Karpas-422 (cell line): ENCODE measurements around the gene ZNF638. TPM values are rescaled to one million over a fixed set of nuclear protein-coding genes. Genes with fewer than 3 reads are reported as not detected.

Experiments
- DNase-seq: peaks from one replicate; pipeline ENCODE4 v3.0.0-alpha.2; 2015
- H2AFZ ChIP-seq: fragments of 200-600 bp; sonication (generic); 2 replicates; pipeline ENCODE4 v1.6.1; 2014; ENCODE audit warnings: antibody characterized with exemption, low read length, mixed read lengths
- H3K27ac ChIP-seq: fragments of 200-600 bp; sonication (generic); 2 replicates; pipeline ENCODE4 v1.5.1; 2014; ENCODE audit warnings: mild to moderate bottlenecking, low read length, moderate library complexity
- H3K27me3 ChIP-seq: fragments of 200-600 bp; sonication (generic); 2 replicates; pipeline ENCODE4 v1.6.1; 2014; ENCODE audit warnings: low read length, mixed read lengths
- H3K36me3 ChIP-seq: fragments of 200-600 bp; sonication (generic); 2 replicates; pipeline ENCODE4 v1.6.1; 2014; ENCODE audit warnings: low read length, mixed read lengths; ENCODE audit not compliant: insufficient read depth
- H3K4me1 ChIP-seq: fragments of 200-600 bp; sonication (generic); 2 replicates; pipeline ENCODE4 v1.6.1; 2014; ENCODE audit warnings: mild to moderate bottlenecking, low read length, mixed read lengths
- H3K4me2 ChIP-seq: fragments of 200-600 bp; sonication (generic); 2 replicates; pipeline ENCODE4 v1.6.1; 2014; ENCODE audit warnings: low read length, low read depth, mild to moderate bottlenecking; ENCODE audit not compliant: poor library complexity, severe bottlenecking
- H3K4me3 ChIP-seq: fragments of 200-600 bp; sonication (generic); 2 replicates; pipeline ENCODE4 v1.5.1; 2014; ENCODE audit warnings: mild to moderate bottlenecking, antibody characterized with exemption, low read length, mixed read lengths
- H3K79me2 ChIP-seq: fragments of 200-600 bp; sonication (generic); 2 replicates; pipeline ENCODE4 v1.6.1; 2014; ENCODE audit warnings: mild to moderate bottlenecking, low read length, mixed read lengths
- H3K9ac ChIP-seq: fragments of 200-600 bp; sonication (generic); 2 replicates; pipeline ENCODE4 v1.6.0; 2014; ENCODE audit warnings: low read length
- H3K9me2 ChIP-seq: fragments of 200-600 bp; sonication (generic), shearing (Covaris generic); replicated peaks from 2 replicates; pipeline ENCODE4 v1.6.0; 2014; ENCODE audit warnings: mild to moderate bottlenecking, low read length, moderate library complexity; ENCODE audit not compliant: insufficient read depth
- H3K9me3 ChIP-seq: fragments of 300-700, 200-600 bp; sonication (generic); 2 replicates; pipeline ENCODE4 v1.6.1; 2014; ENCODE audit warnings: low read length, mixed read lengths
- H4K20me1 ChIP-seq: fragments of 200-600 bp; sonication (generic); 2 replicates; pipeline ENCODE4 v1.6.1; 2014; ENCODE audit warnings: mild to moderate bottlenecking, antibody characterized with exemption, low read length, low read depth; ENCODE audit not compliant: insufficient read depth
- total RNA-seq: library from RNA; depleted of rRNA; stranded (reverse); fragments of >200 nt; shearing (Covaris generic); gene quantifications from 2 replicates; pipeline ENCODE4 v1.2.3, GENCODE V29; 2014; ENCODE audit warnings: low replicate concordance

ZNF638 gene
- total RNA-seq, 1 experiment from 2014 or later = 317 TPM

GRCh38 chr2:71336802-71337201 is 5.2 kb downstream of the ZNF638 start:
- H4K20me1 ChIP-seq = peaks cover 57% of the 10 kb centered on the region
- H2AFZ ChIP-seq = no peak overlapping the region
- no peak overlapping the region for H3K27ac ChIP-seq
- H3K36me3 ChIP-seq = peaks cover 54% of the 10 kb centered on the region
- no peaks in the 10 kb centered on the region for H3K9me2 ChIP-seq
- no peak overlapping the region for H3K4me2 ChIP-seq
- no peak overlapping the region for H3K9ac ChIP-seq
- peaks cover 38% of the 10 kb centered on the region for H3K4me1 ChIP-seq
- H3K4me3 ChIP-seq = no peak overlapping the region
- no peaks in the 10 kb centered on the region for H3K27me3 ChIP-seq
- no peak for DNase-seq
- peaks cover 100% of the 10 kb centered on the region for H3K79me2 ChIP-seq
- H3K9me3 ChIP-seq = no peaks in the 10 kb centered on the region

DNA sequence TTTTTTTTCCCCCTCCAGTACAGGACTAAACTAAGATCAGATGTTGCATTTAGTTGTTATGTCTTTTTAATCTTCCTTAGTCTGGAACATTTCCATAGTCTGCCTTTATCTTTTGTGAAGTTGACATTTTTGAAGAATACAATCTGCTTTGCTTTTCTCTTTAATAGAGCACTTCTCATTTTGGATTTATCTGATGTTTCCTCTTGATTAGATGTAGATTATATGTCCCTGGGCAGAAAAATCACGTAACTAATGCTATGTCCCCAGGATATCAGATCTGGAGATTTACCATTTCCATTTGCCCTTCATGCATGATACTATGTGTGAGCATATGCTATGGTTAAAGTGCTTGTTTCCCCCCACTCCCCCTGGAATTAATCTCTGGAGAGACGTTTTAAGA is 6.2 kb downstream of the ZNF638 start:
- Histone ChIP-seq H3K9me2 (no peaks in the 10 kb centered on the region), H3K4me2 (no peak overlapping the region), H3K9me3 (no peaks in the 10 kb centered on the region), H3K79me2 (peaks cover 100% of the 10 kb centered on the region), H2AFZ (no peak overlapping the region), H3K27ac (no peak overlapping the region), H3K36me3 (peaks cover 54% of the 10 kb centered on the region), H4K20me1 (peaks cover 61% of the 10 kb centered on the region), H3K4me3 (no peak overlapping the region), H3K4me1 (peaks cover 36% of the 10 kb centered on the region), H3K9ac (no peak overlapping the region), H3K27me3 (no peaks in the 10 kb centered on the region)
- no peak for DNase-seq

DNA sequence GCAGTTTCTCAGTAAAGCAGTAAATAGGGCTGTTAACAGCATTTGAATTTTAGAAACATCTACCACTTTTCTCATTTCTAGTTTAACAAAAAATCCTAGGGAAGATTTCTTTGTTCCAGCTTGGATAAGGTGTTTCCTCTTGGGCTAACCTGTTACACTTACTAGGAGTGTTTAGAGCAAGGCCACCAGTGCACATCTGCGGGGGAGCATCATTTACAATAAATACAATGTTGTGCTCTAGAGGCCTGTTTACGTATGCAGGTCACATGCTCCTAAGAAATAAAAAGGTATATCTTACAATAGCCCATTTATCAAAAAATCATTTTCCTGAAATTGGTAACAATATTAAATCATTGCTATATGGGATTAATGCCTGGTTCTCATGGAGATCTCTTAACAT is 8.1 kb downstream of the ZNF638 start:
- Histone ChIP-seq H3K4me1 (peaks cover 21% of the 10 kb centered on the region), H3K4me3 (no peak overlapping the region), H3K9me3 (no peaks in the 10 kb centered on the region), H4K20me1 (peaks cover 68% of the 10 kb centered on the region), H3K27me3 (no peaks in the 10 kb centered on the region), H2AFZ (no peak overlapping the region), H3K9me2 (no peaks in the 10 kb centered on the region), H3K36me3 (peaks cover 48% of the 10 kb centered on the region), H3K27ac (no peak overlapping the region), H3K4me2 (no peak overlapping the region), H3K79me2 (peaks cover 100% of the 10 kb centered on the region), H3K9ac (no peak overlapping the region)
- no peak for DNase-seq

- Histone ChIP-seq H3K36me3 (peaks cover 43% of the 10 kb centered on the region), H3K9ac (no peak overlapping the region), H3K4me2 (no peak overlapping the region), H3K27ac (no peak overlapping the region), H3K9me2 (no peaks in the 10 kb centered on the region), H3K4me1 (peaks cover 21% of the 10 kb centered on the region), H3K27me3 (no peaks in the 10 kb centered on the region), H3K4me3 (no peak overlapping the region), H3K9me3 (no peaks in the 10 kb centered on the region), H4K20me1 (peaks cover 71% of the 10 kb centered on the region), H2AFZ (no peak overlapping the region), H3K79me2 (peaks cover 100% of the 10 kb centered on the region)
- no peak for DNase-seq
Measured at GRCh38 chr2:71340176-71340575, 8.6 kb downstream of the ZNF638 start.

DNA sequence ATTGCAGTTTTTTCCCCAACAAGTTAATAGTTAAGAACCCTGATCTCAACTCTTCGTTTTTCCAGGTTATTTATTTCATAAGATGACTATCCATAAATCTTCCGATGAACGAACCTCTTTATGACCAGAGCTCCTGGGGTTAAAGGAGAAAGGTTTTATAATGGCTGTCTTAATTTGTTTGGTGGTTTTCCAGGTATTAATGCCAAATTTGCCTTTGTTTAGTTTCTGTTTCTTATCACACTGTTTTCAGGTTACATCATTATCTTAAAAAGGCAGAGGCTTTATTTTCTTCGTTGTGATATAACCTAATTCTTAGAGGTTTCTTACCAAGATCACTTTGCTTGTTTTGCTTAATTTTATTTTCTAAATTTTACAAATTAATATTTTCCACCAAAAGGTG is 10.1 kb downstream of the ZNF638 start:
- no peaks in the 10 kb centered on the region for H3K9me3 ChIP-seq
- H4K20me1 ChIP-seq = peaks cover 78% of the 10 kb centered on the region
- H3K4me3 ChIP-seq = no peak overlapping the region

GRCh38 chr2:71346065-71346464 is 14.5 kb downstream of the ZNF638 start:
- H3K27ac ChIP-seq = no peak overlapping the region
- no peaks in the 10 kb centered on the region for H3K4me1 ChIP-seq
- H3K4me2 ChIP-seq = no peak overlapping the region
- peaks cover 85% of the 10 kb centered on the region for H4K20me1 ChIP-seq
- no peaks in the 10 kb centered on the region for H3K9me2 ChIP-seq
- H3K79me2 ChIP-seq = peaks cover 100% of the 10 kb centered on the region
- H3K9me3 ChIP-seq = no peaks in the 10 kb centered on the region
- H3K9ac ChIP-seq = no peak overlapping the region
- no peak overlapping the region for H2AFZ ChIP-seq
- no peaks in the 10 kb centered on the region for H3K27me3 ChIP-seq
- DNase-seq = no peak
- no peak overlapping the region for H3K4me3 ChIP-seq
- H3K36me3 ChIP-seq = peaks cover 43% of the 10 kb centered on the region

More for the DNA sequence above, 10.1 kb downstream of the ZNF638 start:
- Histone ChIP-seq H2AFZ (no peak overlapping the region), H3K79me2 (peaks cover 100% of the 10 kb centered on the region), H3K27me3 (no peaks in the 10 kb centered on the region), H3K9ac (no peak overlapping the region), H3K4me1 (peaks cover 14% of the 10 kb centered on the region), H3K4me2 (no peak overlapping the region), H3K27ac (no peak overlapping the region), H3K9me2 (no peaks in the 10 kb centered on the region), H3K36me3 (peaks cover 34% of the 10 kb centered on the region)
- no peak for DNase-seq

DNA sequence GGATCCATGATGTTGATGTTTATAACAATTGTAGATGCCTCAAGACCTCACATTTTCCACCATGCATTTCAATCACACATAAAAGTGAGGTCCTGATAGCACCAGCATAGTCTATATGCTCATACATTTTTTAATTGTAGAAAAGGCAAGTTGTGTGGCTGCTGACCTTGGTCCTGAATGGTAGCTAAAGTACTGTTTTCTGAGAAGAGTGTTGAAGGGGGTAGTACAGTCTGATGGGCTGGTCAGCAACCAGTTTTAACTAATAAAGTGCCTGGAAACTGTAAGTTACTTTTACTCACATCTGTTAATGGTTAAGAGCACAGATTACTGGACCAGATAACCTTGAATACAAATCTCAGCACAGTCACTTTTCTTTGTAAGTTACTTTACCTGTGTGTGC is 15.9 kb downstream of the ZNF638 start:
- peak; percentile 76 for DNase-seq
- H3K9me3 ChIP-seq = no peaks in the 10 kb centered on the region
- H3K4me3 ChIP-seq = no peak overlapping the region
- no peaks in the 10 kb centered on the region for H3K9me2 ChIP-seq
- no peak overlapping the region for H2AFZ ChIP-seq
- no peaks in the 10 kb centered on the region for H3K4me1 ChIP-seq
- H3K36me3 ChIP-seq = peaks cover 45% of the 10 kb centered on the region
- H3K4me2 ChIP-seq = no peak overlapping the region
- peaks cover 98% of the 10 kb centered on the region for H3K79me2 ChIP-seq
- no peak overlapping the region for H3K27ac ChIP-seq
- no peaks in the 10 kb centered on the region for H3K27me3 ChIP-seq
- peaks cover 84% of the 10 kb centered on the region for H4K20me1 ChIP-seq
- no peak overlapping the region for H3K9ac ChIP-seq

DNA sequence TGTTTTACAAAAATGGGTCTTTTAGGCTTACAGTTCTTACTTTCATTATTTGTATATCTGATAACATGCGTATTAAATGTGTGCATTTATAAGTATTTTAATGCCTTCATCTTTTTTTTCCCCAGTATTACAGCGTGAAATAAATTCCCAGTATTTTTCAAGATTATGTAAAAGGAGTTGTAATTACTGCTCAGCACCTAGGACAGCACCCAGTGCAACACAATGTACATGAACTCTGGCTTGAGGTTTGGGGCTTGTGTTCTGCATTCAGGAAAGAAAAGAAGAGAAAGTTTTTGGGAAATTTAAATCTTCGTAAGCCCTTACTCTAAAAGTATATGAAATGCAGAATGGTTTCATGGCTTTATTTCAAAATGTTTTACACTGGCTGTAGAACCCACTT is 16.7 kb downstream of the ZNF638 start:
- peaks cover 87% of the 10 kb centered on the region for H4K20me1 ChIP-seq

DNA sequence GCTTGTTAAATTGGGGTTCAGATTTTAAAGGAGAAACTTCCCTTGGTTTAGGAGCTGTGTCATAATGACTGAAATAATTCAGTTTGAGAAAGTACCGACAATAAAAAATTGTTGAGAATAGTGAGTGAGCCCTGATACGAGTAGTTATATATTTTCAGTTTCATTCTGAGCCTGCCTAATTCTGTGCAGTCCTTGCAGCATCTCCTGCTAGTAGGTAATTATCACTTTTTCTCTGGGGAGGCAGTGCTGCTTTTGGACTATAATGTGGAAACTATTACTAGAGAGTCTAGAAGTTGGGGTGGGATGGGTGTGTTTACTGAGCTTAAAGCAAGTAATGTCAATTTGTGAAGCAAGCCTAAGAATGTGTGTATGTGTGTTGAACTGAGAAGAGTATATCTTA is 21.7 kb downstream of the ZNF638 start:
- no peak overlapping the region for H3K4me2 ChIP-seq
- H4K20me1 ChIP-seq = peaks cover 53% of the 10 kb centered on the region
- no peaks in the 10 kb centered on the region for H3K27me3 ChIP-seq
- no peaks in the 10 kb centered on the region for H3K9me3 ChIP-seq
- no peak for DNase-seq
- H3K4me3 ChIP-seq = no peak overlapping the region
- no peaks in the 10 kb centered on the region for H3K9me2 ChIP-seq
- H3K9ac ChIP-seq = no peak overlapping the region
- no peak overlapping the region for H2AFZ ChIP-seq
- H3K4me1 ChIP-seq = no peaks in the 10 kb centered on the region
- peaks cover 72% of the 10 kb centered on the region for H3K36me3 ChIP-seq
- peaks cover 97% of the 10 kb centered on the region for H3K79me2 ChIP-seq
- H3K27ac ChIP-seq = no peak overlapping the region

More for the DNA sequence above, 16.7 kb downstream of the ZNF638 start:
- Histone ChIP-seq H3K4me2 (no peak overlapping the region), H3K9me3 (no peaks in the 10 kb centered on the region), H3K79me2 (peaks cover 98% of the 10 kb centered on the region), H3K27me3 (no peaks in the 10 kb centered on the region), H3K4me3 (no peak overlapping the region), H3K9me2 (no peaks in the 10 kb centered on the region), H3K27ac (no peak overlapping the region), H3K36me3 (peaks cover 43% of the 10 kb centered on the region), H2AFZ (no peak overlapping the region), H3K9ac (no peak overlapping the region), H3K4me1 (no peaks in the 10 kb centered on the region)
- peak; percentile 71 for DNase-seq
